Kidney epithelial cell (primary cell): Measurements from ENCODE around the gene MRGPRD. TPM values are rescaled to one million over a fixed set of nuclear protein-coding genes. Genes with fewer than 3 reads are reported as not detected.

ENCODE experiments used
- DNase-seq: peaks from one replicate; pipeline ENCODE4 v3.0.0-alpha.2; 2010; ENCODE audit warnings: low read depth
- H3K27me3 ChIP-seq: 2 replicates; pipeline ENCODE4 v1.6.0; 2011; ENCODE audit warnings: low read length; ENCODE audit not compliant: control insufficient read depth, insufficient read depth
- H3K36me3 ChIP-seq: 2 replicates; pipeline ENCODE4 v1.5.1; 2011; ENCODE audit warnings: low read length; ENCODE audit not compliant: control insufficient read depth, insufficient read depth
- H3K4me3 ChIP-seq: 2 replicates; pipeline ENCODE4 v1.5.1; 2011; ENCODE audit warnings: low read depth, mild to moderate bottlenecking, control low read depth, low read length
- total RNA-seq: library from RNA; depleted of rRNA; stranded (reverse); fragments of >200 nt; gene quantifications from 2 replicates; pipeline ENCODE4 v1.2.3, GENCODE V29; 2015
- TF ChIP-seq, protein P1 (sequence below): IDR thresholded peaks from 2 replicates; pipeline ENCODE4 v1.5.1; 2011; ENCODE audit warnings: mild to moderate bottlenecking, moderate library complexity, low read length, control low read depth, inconsistent platforms; ENCODE audit not compliant: insufficient read depth, poor library complexity, severe bottlenecking

Gene MRGPRD
- total RNA-seq, 1 donor from 2014 or later, result not detected

DNA sequence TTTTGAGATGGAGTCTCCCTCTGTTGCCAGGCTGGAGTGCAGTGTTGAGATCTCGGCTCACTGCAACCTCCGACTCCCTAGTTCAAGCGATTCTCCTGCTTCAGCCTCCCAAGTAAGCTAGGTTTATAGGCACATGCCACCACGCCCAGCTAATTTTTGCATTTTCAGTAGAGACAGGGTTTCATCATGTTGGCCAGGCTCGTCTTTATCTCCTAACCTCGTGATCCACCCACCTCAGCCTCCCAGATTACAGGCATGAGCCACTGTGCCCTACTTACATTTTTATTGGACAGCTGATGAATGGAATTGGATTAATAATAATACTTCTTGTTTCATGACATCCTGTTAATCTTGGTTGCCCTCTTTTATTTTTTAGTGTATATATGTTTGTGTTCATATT lies 3.0 kb upstream of the MRGPRD start:
- H3K36me3 ChIP-seq, result no peaks in the 10 kb centered on the region
- H3K4me3 ChIP-seq, result no peak overlapping the region
- H3K27me3 ChIP-seq, result no peaks in the 10 kb centered on the region
- TF ChIP-seq, protein P1, sequence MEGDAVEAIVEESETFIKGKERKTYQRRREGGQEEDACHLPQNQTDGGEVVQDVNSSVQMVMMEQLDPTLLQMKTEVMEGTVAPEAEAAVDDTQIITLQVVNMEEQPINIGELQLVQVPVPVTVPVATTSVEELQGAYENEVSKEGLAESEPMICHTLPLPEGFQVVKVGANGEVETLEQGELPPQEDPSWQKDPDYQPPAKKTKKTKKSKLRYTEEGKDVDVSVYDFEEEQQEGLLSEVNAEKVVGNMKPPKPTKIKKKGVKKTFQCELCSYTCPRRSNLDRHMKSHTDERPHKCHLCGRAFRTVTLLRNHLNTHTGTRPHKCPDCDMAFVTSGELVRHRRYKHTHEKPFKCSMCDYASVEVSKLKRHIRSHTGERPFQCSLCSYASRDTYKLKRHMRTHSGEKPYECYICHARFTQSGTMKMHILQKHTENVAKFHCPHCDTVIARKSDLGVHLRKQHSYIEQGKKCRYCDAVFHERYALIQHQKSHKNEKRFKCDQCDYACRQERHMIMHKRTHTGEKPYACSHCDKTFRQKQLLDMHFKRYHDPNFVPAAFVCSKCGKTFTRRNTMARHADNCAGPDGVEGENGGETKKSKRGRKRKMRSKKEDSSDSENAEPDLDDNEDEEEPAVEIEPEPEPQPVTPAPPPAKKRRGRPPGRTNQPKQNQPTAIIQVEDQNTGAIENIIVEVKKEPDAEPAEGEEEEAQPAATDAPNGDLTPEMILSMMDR, result no peak
- DNase-seq, result no peak

DNA sequence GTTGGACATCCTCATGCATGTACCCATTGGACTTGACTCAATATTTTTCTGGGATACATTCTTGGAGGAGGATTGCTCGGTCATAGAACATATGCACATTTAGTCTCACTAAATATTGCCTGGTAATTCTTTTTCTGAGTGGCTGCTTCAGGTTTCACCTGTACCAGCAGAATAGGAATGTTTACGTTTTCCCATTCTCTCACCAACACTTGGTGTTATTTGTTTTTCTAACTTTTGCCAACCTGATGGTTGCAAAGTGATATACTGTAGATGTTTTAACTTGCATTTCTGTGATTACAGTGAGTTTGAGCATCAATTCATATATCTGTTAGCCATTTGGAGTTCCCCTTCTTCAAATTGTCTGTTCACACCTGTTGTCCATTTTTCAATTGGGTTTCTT lies 1.3 kb upstream of the MRGPRD start:
- Histone ChIP-seq H3K36me3 (no peaks in the 10 kb centered on the region), H3K27me3 (no peaks in the 10 kb centered on the region), H3K4me3 (no peak overlapping the region)
- TF ChIP-seq, protein P1, result no peak
- DNase-seq, result no peak

DNA sequence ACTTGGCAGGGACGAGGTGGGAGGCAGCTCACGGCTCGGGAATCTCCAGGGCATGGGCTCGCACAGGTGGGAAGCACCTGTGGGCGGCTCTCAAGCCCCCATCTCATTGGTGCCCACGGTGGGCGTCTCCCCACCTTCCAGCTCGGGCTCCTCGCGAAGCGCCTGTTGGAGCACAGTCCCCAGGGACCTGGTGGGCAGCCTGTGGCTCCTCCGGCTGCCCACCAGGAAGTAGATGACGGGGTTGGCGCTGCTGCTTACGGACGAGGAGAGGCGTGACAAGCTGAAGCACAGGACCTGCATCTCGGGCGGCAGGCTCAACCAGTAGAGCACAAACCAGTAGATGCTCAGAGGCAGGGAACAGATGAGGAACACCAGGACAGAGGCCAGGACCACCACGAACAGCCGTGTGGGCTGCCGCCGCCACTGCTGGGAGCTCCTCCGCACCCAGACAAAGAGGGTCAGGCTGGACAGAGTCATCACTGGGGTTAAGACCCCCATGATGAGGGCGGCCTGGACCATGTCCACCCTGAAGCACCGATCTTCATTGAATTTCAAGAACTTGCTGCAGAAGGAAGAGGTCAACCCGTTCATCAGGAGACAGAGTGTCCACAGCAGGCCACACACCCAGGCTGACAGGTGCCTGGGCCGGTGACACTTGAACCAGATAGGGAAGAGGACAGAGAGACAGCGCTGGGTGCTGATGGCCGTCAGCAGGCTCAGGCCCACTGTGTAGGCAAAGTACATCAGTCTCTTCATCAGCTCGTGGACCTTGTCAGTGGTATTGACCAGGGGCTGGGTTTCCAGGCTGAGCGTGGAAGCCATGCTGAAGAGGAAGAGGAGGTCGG lies 633 bp downstream of the MRGPRD start:
- TF ChIP-seq, protein P1, result no peak
- H3K36me3 ChIP-seq, result no peaks in the 10 kb centered on the region
- H3K4me3 ChIP-seq, result no peak overlapping the region
- DNase-seq, result no peak
- no peaks in the 10 kb centered on the region for H3K27me3 ChIP-seq

DNA sequence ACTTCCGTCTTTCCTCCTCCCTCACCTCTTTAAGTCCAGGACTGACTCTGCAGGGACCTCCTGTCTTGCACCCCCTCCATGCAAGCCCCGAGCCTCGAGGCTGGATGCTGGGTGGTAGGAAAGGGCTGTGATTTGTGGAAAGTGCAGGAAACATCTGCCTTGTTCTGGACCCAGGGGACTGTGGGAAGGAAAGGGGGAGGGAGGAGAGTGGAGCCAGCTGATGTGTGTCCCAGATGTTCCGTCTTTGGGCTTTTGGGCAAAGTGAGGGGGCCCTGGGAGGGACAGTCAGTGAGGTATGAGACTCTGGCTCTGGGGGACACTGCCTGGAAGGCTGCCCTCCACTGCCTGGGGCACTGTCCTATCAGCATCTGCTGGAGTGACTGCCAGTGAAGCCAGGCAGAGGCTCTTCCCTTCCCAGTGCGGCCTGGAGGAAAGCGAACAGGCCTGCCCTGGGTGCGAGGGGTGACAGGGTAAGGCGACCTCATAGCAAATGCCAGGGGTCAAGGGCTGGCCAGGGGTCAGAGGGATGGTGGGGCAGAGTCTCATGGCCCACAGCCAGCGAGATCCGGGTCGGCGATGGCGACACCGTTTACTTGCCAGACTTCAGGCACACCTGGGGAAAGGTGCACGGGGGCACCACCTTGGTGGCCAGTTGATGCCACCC lies 1.7 kb downstream of the MRGPRD start:
- Histone ChIP-seq H3K4me3 (no peak overlapping the region), H3K27me3 (no peaks in the 10 kb centered on the region), H3K36me3 (no peaks in the 10 kb centered on the region)
- TF ChIP-seq, protein P1, result no peak
- no peak for DNase-seq

DNA sequence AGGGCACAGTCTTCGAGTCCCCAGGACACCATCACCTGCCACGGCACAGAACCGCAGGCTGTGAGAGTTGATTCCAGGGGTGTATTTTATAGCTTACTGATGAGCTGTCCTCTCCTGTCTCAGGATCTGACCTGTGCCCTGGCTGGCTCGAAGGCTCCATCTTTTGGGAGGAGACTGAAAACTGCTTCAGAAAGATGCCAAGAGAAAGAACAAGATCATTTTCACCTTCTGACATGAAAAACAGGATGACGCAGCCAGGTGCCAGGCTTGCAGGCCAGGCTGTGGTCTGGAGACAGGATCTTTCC lies 2.2 kb downstream of the MRGPRD start:
- Histone ChIP-seq H3K27me3 (no peaks in the 10 kb centered on the region), H3K36me3 (no peaks in the 10 kb centered on the region), H3K4me3 (no peak overlapping the region)
- DNase-seq, result no peak
- TF ChIP-seq, protein P1, result no peak
